OCI-LY7 (cell line): Measurements from ENCODE around the gene TLR7. TPM values are rescaled to one million over a fixed set of nuclear protein-coding genes. Genes with fewer than 3 reads are reported as not detected.

Source experiments
- BruUV-seq: library from RNA; stranded (reverse); fragments of 400-500 nt; replicated peaks from 2 replicates; lab custom pipeline; 2021; lab: Mats Ljungman, UMichigan
- CTCF ChIA-PET: fragments of 300-600 bp; sonication (Branson Sonifier 250); formaldehyde crosslinking; loops from one replicate; lab custom pipeline; 2022; ENCODE audit warnings: antibody characterized with exemption; ENCODE audit not compliant: unreplicated experiment; lab: Charles Lee
- POLR2A ChIA-PET: fragments of 300-600 bp; sonication (Branson Sonifier 250); formaldehyde crosslinking; loops from one replicate; lab custom pipeline; 2022; ENCODE audit warnings: antibody characterized with exemption; lab: Charles Lee
- DNase-seq: peaks from one replicate; pipeline ENCODE4 v3.0.0-alpha.2; 2015; ENCODE audit warnings: low spot score
- H2AFZ ChIP-seq: fragments of 200-600 bp; sonication (generic), shearing (Covaris generic); 2 replicates; pipeline ENCODE4 v1.6.1; 2014; ENCODE audit warnings: mild to moderate bottlenecking, antibody characterized with exemption, low read length, moderate library complexity
- H3K27ac ChIP-seq: fragments of 200-600 bp; sonication (generic); 2 replicates; pipeline ENCODE4 v1.5.1; 2014; ENCODE audit warnings: mixed run types, low read depth, mild to moderate bottlenecking, moderate library complexity, low read length, inconsistent platforms; ENCODE audit not compliant: poor library complexity, severe bottlenecking
- H3K36me3 ChIP-seq: fragments of 200-600 bp; sonication (generic); 2 replicates; pipeline ENCODE4 v1.6.1; 2014; ENCODE audit warnings: mild to moderate bottlenecking, antibody characterized with exemption, low read length, moderate library complexity, mixed read lengths; ENCODE audit not compliant: insufficient read depth
- H3K4me1 ChIP-seq: fragments of 200-600 bp; sonication (generic); 2 replicates; pipeline ENCODE4 v1.5.1; 2014; ENCODE audit warnings: mild to moderate bottlenecking, low read length; ENCODE audit not compliant: insufficient read depth, poor library complexity, severe bottlenecking
- H3K4me2 ChIP-seq: fragments of 200-600 bp; sonication (generic); 2 replicates; pipeline ENCODE4 v1.6.1; 2014; ENCODE audit warnings: mild to moderate bottlenecking, low read length
- H3K4me3 ChIP-seq: fragments of 200-600 bp; sonication (generic); 2 replicates; pipeline ENCODE4 v1.5.1; 2014; ENCODE audit warnings: mild to moderate bottlenecking, low read depth, low read length; ENCODE audit not compliant: poor library complexity, severe bottlenecking
- H3K79me2 ChIP-seq: fragments of 200-600 bp; sonication (generic); 2 replicates; pipeline ENCODE4 v1.6.1; 2016; ENCODE audit warnings: low read depth, mild to moderate bottlenecking, low read length, moderate library complexity, mixed read lengths; ENCODE audit not compliant: insufficient read depth
- H3K9me2 ChIP-seq: fragments of 200-600 bp; sonication (generic); 2 replicates; pipeline ENCODE4 v1.6.1; 2016; ENCODE audit warnings: mild to moderate bottlenecking, low read length, mixed read lengths; ENCODE audit not compliant: insufficient read depth
- H3K9me3 ChIP-seq: fragments of 200-600 bp; sonication (generic); 2 replicates; pipeline ENCODE4 v1.6.1; 2014; ENCODE audit warnings: mild to moderate bottlenecking, mixed run types, low read length, mixed read lengths
- H4K20me1 ChIP-seq: fragments of 200-600 bp; sonication (generic); 2 replicates; pipeline ENCODE4 v1.6.1; 2014; ENCODE audit warnings: mild to moderate bottlenecking, antibody characterized with exemption, low read length, moderate library complexity, mixed read lengths; ENCODE audit not compliant: insufficient read depth
- EZH2phosphoT487 ChIP-seq: fragments of 200-600 bp; sonication (generic); IDR thresholded peaks from 2 replicates; pipeline ENCODE4 v1.6.1; 2018; ENCODE audit warnings: low read depth, borderline replicate concordance, mild to moderate bottlenecking, mixed run types, antibody characterized with exemption, low read length, moderate library complexity, mixed read lengths
- intact Hi-C: fragments of 100-400 bp; cut with micrococcal nuclease; formaldehyde crosslinking; loops from one replicate; pipeline ENCODE4 v1.10.0; 2022; ENCODE audit not compliant: unreplicated experiment
- total RNA-seq, 2 experiments: library from RNA; depleted of rRNA in 1 of 2; stranded (reverse); fragments of >200 nt in 1 of 2; shearing (Covaris generic) in 1 of 2; gene quantifications; 2 replicates each; pipeline ENCODE4 v1.2.3, GENCODE V29; 2014 to 2022
- TF ChIP-seq, protein P1 (sequence below): fragments of 200-600 bp; sonication (generic); conservative IDR thresholded peaks from 2 replicates; pipeline ENCODE4 v1.5.1; 2014; ENCODE audit warnings: mild to moderate bottlenecking, antibody characterized with exemption, low read length, moderate library complexity, mixed read lengths

TLR7 gene
- total RNA-seq, 2 experiments from 2014 or later, result 9.9 to 11.4 TPM

DNA sequence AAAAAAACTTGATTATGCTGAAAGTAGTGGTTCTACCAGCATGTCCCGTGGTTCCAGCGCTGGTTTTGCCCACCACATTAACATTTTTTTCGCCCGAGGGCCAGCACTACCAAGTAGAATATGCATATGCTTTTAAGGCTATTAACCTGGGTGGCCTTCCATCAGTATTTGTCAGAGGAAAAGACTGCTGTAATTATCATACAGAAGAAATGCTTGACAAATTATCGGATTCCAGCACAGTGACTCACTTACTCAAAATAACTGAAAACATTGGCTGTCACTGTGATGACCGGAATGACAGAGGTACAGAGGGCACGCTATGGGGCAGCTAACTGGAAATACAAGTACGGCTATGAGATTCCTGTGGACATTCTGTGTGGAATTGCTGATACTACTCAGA, 41.1 kb upstream of the TLR7 start:
- Histone ChIP-seq H3K9me2 (no peaks in the 10 kb centered on the region), H3K79me2 (no peaks in the 10 kb centered on the region), H2AFZ (no peak overlapping the region), H3K27ac (no peak overlapping the region), H3K9me3 (no peaks in the 10 kb centered on the region), H3K36me3 (peaks cover 45% of the 10 kb centered on the region), H3K4me2 (no peak overlapping the region), H4K20me1 (no peaks in the 10 kb centered on the region), H3K4me3 (no peak overlapping the region), H3K4me1 (no peaks in the 10 kb centered on the region)
- BruUV-seq, result no TSS peak
- POLR2A ChIA-PET, result interaction anchor here (0.6 kb wide), 1 partner anchor 18 kb away, joined by 5 read pairs; no protein-coding TSS in a partner anchor
- DNase-seq, result no peak
- no peak for TF ChIP-seq EZH2phosphoT487
- TF ChIP-seq, protein P1, sequence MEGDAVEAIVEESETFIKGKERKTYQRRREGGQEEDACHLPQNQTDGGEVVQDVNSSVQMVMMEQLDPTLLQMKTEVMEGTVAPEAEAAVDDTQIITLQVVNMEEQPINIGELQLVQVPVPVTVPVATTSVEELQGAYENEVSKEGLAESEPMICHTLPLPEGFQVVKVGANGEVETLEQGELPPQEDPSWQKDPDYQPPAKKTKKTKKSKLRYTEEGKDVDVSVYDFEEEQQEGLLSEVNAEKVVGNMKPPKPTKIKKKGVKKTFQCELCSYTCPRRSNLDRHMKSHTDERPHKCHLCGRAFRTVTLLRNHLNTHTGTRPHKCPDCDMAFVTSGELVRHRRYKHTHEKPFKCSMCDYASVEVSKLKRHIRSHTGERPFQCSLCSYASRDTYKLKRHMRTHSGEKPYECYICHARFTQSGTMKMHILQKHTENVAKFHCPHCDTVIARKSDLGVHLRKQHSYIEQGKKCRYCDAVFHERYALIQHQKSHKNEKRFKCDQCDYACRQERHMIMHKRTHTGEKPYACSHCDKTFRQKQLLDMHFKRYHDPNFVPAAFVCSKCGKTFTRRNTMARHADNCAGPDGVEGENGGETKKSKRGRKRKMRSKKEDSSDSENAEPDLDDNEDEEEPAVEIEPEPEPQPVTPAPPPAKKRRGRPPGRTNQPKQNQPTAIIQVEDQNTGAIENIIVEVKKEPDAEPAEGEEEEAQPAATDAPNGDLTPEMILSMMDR, result no peak
- intact Hi-C loops, result no loop called here
- CTCF ChIA-PET, result no interaction called here

DNA sequence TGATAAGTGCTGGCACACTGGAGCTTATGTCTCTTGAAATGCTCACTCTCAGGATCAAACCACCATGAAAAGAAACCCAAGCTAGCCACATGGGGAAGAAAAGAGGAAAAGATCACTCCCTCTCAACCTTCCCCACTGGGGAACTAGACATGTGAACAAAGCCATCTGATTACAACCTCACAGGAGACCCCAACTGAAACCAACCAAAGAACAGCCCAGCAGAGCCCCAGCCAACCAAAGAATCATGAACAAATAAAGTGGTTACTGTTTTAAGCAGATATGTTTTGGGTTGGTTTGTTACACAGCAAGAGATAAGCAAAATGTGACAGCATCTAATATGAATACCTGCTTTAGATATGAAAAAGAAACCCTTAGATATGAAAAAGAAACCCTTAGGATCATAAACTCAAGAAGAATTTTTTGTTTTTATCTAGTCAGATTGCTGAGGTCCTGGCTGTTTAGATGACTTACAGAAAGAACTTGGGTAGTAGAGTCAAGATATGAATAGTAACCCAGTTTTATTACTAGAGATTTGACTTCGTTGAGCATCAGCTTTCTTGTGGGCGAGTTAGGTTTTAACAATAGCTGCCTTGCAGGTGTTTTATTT, 23.7 kb upstream of the TLR7 start:
- H3K9me3 ChIP-seq, result no peaks in the 10 kb centered on the region
- no peaks in the 10 kb centered on the region for H3K36me3 ChIP-seq
- ChIA-PET POLR2A (interaction anchor here (0.6 to 1.0 kb wide), 4 partner anchors 18 to 271 kb away, joined by 3 to 5 read pairs (median 4); no protein-coding TSS in a partner anchor), CTCF (no interaction called here)
- peak overlapping the region; percentile 77; the same call in 1 of the 2 replicates for H2AFZ ChIP-seq
- no peaks in the 10 kb centered on the region for H3K79me2 ChIP-seq
- H3K4me3 ChIP-seq, result peak overlapping the region; percentile 48
- BruUV-seq, result no TSS peak
- H3K4me1 ChIP-seq, result peaks cover 23% of the 10 kb centered on the region
- TF ChIP-seq EZH2phosphoT487, result no peak
- TF ChIP-seq, protein P1, result no peak
- peak overlapping the region; percentile 43 for H3K27ac ChIP-seq
- no peaks in the 10 kb centered on the region for H4K20me1 ChIP-seq
- intact Hi-C loops, result no loop called here
- H3K9me2 ChIP-seq, result no peaks in the 10 kb centered on the region
- no peak for DNase-seq
- H3K4me2 ChIP-seq, result peak overlapping the region; percentile 62
